GM21723 (cell line): ENCODE data around the gene GNAT1.
"Not testable (repeated sequence)": the region's sequence is repeated elsewhere in the genome, so short reads cannot be mapped to it uniquely, and the experiment has no call there.

ENCODE experiments used
- ATAC-seq: cut with Tn5 transposase; IDR thresholded peaks from one replicate; pipeline ENCODE4 v1.9.1; 2021; ENCODE audit warnings: mild to moderate bottlenecking, moderate library complexity; ENCODE audit not compliant: unreplicated experiment

The GNAT1 gene

DNA sequence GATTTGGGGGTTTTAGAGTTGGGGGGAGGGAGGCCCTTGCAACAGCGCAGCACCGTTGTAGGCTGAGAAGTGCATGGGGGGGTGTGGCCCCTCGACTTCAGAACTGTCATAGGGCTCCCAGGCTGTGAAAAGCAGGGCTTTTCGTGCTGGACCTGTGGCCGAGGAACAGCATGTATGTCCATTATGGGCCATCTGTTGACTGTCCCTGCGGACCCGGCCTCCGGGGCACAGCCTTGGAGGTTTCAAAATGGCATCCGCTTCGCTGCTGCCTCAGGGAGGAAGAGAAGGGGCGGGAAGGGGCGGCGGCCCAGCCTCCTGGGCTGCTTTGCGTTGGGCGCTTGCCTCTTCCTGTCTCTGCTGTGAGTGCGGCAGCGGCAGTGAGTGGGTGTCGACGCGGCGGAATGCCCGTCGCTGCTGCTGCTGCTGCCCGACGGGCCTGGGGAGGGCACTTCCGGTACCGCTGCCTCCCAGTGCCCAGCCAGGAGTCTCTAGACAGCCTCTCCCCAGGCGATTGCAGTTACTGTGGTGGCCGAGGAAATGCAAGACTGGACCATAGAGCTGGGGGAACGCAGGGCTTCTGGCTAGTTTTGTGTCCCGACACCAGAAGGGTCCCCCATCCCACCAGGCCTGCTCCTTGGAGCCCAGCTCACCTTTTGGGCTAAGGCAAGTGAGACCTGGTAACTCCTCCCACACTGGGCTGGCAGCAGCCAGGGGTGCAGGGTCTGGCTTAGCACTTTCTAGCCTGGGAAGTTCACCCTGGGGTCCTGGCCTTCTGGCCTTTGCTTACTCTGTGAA is 46.5 kb downstream of the GNAT1 start:
- peak; percentile 33 for ATAC-seq

GRCh38 chr3:50238549-50239026 is 47.2 kb downstream of the GNAT1 start:
- ATAC-seq = no peak

DNA sequence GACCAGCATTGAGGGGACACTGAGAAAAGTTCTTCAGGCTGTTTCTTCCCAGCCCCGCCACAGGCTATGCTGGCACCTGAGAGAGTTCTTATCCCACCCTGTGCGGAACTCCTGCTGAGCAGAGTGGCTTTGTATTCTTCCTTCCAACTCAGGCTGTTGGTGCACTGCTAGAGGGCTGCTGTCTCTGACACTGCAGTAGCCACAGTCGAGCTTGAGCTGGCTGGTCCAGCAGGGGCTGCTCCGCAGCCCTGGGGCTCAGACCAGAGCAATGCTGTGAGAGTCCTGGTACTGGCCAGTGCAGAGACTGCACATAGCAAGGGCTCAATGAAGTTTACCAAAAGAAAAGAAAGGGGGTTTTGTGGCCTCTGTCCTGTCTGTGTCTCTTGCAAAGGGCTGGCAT is 48.2 kb downstream of the GNAT1 start:
- no peak for ATAC-seq

- no peak for ATAC-seq
These were observed 49.8 kb downstream of the GNAT1 start for GRCh38 chr3:50241163-50241562.

DNA sequence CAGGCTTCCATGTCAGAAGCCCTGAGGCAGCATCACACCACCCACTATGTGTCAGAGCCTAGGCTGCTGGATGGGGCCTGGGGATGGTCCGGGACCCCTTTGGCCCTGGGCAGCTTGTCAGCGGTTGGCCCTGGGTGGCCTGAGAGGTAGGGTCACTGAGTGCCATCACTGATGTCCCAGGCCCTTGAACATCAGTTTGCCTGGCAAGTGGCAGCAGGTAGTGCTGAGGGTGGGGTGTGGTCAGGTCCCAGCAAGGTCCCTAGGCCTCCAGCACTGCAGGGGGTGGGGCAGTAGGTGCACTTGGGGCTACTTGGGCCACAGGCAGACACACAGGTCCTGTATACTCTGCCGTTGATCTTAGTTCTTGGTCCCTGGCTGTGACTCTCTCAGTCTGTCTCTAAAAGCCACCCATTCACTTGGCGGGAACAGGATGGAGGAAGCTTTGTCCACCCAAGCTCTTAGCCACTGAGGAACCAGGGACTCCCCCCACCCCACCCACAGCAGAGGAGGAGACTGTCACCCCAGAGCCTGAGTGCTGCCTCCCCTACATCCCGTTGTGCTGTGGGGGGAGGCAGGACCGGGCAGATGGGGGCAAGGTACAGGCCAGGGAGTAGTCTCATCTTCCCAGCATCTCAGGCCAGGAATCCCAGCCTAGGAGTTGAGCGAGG is 50.4 kb downstream of the GNAT1 start:
- ATAC-seq = no peak

DNA sequence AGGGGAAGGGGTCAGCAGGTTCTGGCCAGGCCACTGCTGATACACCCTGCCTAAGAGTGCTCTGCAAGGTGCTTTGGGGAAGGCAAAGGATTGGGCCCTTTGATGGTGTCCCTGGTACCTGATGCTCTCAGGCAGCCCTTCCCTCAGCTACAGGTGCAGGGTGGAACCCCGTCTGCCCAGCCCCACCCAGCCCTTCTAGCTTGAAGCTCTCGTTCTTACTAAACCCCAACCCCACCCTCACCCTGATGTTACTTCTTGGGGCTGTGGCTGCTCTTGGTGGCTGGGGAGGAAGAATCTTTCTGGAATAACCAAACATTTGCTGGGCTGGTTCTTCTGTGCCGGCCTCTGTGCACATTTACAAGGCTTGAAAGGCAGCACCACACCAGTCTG is 51.0 kb downstream of the GNAT1 start:
- ATAC-seq = no peak

GRCh38 chr3:50242851-50243542 is 51.6 kb downstream of the GNAT1 start:
- ATAC-seq = no peak

GRCh38 chr3:50243543-50243895 is 52.1 kb downstream of the GNAT1 start:
- ATAC-seq = no peak

- not testable (repeated sequence) for ATAC-seq
These were observed 53.4 kb downstream of the GNAT1 start for GRCh38 chr3:50244813-50245212.

DNA sequence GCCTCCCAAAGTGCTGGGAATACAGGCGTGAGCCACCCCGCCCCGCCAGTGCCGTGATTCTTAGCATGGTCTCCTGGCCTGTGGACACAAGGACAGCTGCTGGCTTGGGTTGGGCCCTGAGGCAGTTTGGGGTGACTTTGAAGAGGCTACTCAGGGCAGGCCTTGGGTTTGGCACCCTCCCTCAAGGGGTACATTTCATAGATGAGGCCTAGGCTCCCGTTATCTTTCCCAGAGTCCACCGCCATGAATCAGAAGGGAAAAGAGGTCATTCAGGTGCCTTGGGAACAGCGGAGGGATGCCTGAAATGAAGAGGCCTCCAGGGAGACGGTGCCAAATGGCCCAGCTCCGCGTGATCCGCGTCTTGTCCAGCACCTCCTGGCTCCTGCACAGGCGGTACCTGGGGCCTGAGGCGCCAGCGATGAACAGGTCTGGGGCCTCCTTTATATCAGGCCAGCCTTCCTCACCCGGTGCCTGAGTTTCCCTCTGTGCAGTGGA is 53.9 kb downstream of the GNAT1 start:
- no peak for ATAC-seq

DNA sequence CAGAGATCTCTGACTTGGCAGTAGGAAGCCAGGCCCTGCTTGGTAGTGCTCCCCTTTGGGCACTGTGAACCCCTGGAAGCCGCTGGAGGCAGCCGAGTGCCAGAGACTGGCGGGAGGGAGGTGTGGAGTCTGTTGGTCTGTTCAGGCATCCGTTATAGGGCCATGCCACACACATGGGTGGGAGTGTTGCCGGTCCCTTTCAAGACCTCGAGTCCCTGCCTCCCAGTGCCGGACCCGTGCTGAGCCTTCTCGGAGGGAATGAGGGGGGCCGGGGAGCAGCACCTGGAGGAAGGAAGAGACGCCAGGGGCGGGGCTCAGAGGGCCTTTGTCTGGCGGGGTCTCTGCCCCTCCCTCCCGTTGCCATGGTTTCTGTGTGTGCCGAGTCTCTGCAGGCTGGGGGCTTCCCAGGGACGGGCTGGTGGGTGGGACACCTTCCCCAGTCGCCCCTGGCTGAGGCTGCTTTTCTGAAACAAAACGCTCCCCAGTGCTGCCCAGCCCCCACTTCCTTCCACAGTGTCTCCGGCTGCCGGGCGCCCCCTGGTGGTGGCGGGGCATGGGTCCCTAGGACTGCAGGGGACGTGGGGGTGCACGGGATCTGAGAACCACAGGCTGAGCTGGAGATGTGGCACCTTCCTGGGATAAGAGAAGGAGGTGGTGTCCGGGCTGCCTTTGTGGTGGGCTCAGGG is 54.6 kb downstream of the GNAT1 start:
- peak; percentile 72 for ATAC-seq

DNA sequence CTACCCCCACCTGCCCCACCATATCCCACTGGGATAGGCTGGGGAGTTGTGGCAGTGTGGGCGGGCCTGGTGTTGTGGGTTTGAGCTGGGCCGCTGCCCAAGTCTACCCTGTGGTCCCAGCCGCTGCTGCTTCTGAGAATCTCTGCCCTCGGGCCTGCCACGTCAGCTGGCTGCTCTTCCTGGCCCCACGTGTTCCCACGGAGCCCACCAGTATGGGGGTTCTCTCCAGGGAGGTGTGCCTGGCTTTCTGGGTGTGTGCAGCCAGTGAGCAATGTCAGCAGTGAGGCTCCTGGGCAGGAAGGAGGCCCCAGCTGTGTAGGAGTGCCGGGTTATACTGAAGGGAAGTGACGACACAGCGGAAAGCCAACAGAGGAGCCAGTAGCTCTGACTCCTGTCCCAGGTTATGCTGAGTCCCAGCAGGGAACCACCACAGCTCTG is 55.1 kb downstream of the GNAT1 start:
- peak; percentile 60 for ATAC-seq
